Naive thymus-derived CD8-positive, alpha-beta T cell (primary cell): ENCODE measurements around the gene SLC44A4. TPM values are rescaled to one million over a fixed set of nuclear protein-coding genes. Genes with fewer than 3 reads are reported as not detected.
A peak's percentile ranks its signal among the peaks of the same experiment; 100 is the strongest.
"Not testable (repeated sequence)": the region's sequence is repeated elsewhere in the genome, so short reads cannot be mapped to it uniquely, and the experiment has no call there.

Experiments
- ATAC-seq, 2 donors: fragments of 150-1000 bp; cut with Tn5 transposase in 1 of 2; sonication (Bioruptor Pico), chemical (Tn5 transposase) in 1 of 2; 1 replicate in 1 of 2; 2 replicates in 1 of 2; pipeline ENCODE4 v1.10.0; 2021; ENCODE audit warnings: mild to moderate bottlenecking in 2 of 2, moderate library complexity in 2 of 2
- POLR2A ChIA-PET: fragments of 350-600 bp; sonication (Branson Sonifier 250); formaldehyde crosslinking; loops from one replicate; lab custom pipeline; 2021; ENCODE audit warnings: antibody characterized with exemption; lab: Charles Lee
- DNase-seq, 10 donors: peaks; one replicate each; pipeline versions ENCODE4 v3.0.0 to v3.0.0-alpha.2; 2020 to 2022
- H3K27ac Mint-ChIP-seq, 10 donors: one replicate each; pipeline ENCODE4 v1.8.0; 2020 to 2022; ENCODE audit warnings: mild to moderate bottlenecking in 10 of 10, mixed read lengths in 10 of 10, moderate library complexity in 4 of 10, inconsistent platforms in 1 of 10
- H3K27me3 Mint-ChIP-seq, 5 donors: one replicate each; pipeline ENCODE4 v1.8.0; 2021 to 2022; ENCODE audit warnings: mixed read lengths in 5 of 5
- H3K36me3 Mint-ChIP-seq, 3 donors: one replicate each; pipeline ENCODE4 v1.8.0; 2020 to 2022; ENCODE audit warnings: mixed read lengths in 3 of 3, mild to moderate bottlenecking in 2 of 3, inconsistent platforms in 1 of 3
- H3K4me1 Mint-ChIP-seq, 4 donors: one replicate each; pipeline ENCODE4 v1.8.0; 2021 to 2022; ENCODE audit warnings: mixed read lengths in 4 of 4
- H3K4me3 Mint-ChIP-seq, 10 donors: one replicate each; pipeline ENCODE4 v1.8.0; 2020 to 2022; ENCODE audit warnings: mild to moderate bottlenecking in 10 of 10, mixed read lengths in 10 of 10, moderate library complexity in 6 of 10, inconsistent platforms in 1 of 10
- H3K9me3 Mint-ChIP-seq, 9 donors: one replicate each; pipeline ENCODE4 v1.8.0; 2020 to 2022; ENCODE audit warnings: mixed read lengths in 9 of 9, mild to moderate bottlenecking in 3 of 9, inconsistent platforms in 1 of 9, moderate library complexity in 1 of 9
- polyA plus RNA-seq, 3 donors: library from polyadenylated mRNA; unstranded; fragments of 300-500 nt; fragmentation: Illumina TruSeq; gene quantifications; one replicate each; pipeline ENCODE4 v1.2.3, GENCODE V29; 2021
- total RNA-seq, 8 experiments: library from RNA in 2 of 8; stranded (reverse) in 2 of 8; gene quantifications; one replicate each; pipeline ENCODE4 v1.2.3 and lab custom pipeline; 2021 to 2026

SLC44A4 gene
- total and polyA plus RNA-seq, 5 experiments from 2014 or later: not detected

DNA sequence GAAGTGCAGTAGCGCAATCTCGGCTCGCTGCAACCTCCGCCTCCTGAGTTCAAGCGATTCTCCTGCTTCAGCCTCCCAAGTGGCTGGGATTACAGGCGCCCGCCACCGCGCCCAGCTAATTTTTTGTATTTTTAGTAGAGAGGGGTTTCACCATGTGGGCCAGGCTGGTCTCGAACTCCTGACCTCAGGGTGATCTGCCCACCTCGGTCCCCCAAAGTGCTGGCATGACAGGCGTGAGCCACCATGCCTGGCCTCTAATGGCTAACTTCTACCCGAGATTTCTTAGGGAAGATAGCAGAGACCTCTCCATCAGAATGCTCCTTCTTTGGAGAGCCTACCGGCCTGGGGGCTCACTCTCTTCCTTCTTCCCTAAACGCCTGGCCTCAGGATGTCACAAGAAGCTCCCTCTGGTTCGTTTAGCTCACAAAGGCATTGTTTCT lies 14.7 kb downstream of the SLC44A4 start:
- peak overlapping the region; percentile 87 to 98 (median 94) for H3K4me3 Mint-ChIP-seq
- DNase-seq, ATAC-seq, H3K36me3 Mint-ChIP-seq, H3K9me3 Mint-ChIP-seq, H3K27me3 Mint-ChIP-seq: not testable (repeated sequence)
- peak overlapping the region in 9 of 10 donors; percentile 90 to 98 (median 96) for H3K27ac Mint-ChIP-seq
- POLR2A ChIA-PET: interaction anchor here (0.6 to 3.2 kb wide), 6 partner anchors 30 to 280 kb away, joined by 3 to 30 read pairs (median 4); partner anchors contain the start of genes EHMT2 and HSPA1B
- H3K4me1 Mint-ChIP-seq: peaks cover 16 to 30% (median 27%) of the 10 kb centered on the region in 4 donors

DNA sequence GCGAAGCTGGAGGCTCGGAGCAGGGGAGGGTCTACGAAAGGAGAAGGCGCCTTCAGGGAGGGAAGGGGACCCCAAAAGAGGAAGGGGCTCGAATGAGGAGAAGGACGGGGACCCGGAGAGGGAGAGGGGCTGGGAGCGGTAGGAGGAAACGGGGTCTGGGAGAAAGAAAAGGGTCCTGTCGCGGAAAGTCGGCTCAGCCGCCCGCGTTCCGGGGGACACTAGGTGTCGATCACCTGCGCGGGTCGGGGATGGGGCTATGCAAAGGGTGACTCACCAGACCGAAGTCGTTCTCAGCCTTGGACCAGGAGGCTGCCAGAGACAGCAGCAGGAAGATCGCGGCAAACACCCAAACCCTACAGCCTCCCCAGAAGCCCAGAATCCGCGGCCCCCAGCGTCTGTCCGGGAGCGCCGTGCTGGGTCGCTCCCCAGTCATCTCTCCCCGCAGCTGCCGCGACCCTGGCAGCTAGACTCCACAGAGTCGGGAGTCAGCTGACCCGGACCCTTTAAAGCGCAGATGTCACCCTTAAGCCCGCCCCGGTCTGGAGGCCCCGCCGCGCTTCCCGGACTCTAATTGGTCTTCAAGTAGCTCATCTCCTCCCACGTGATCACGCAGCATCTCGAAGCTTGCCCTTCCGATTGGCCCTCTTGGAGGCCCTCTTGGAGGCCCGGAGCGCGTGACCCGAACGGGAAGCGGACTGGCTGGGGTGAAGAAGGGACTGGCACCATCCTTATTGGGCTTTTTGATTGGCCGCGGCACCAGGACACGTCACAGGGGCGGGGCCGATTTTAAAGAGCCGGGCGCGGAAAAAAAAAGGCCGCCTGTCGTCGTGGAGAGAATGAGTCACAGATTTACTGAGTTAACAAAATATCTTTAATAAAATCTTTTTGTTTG lies 16.2 kb downstream of the SLC44A4 start, which contains the start of gene NEU1:
NEU1 (minus strand) TSS at position 478 of the 892 bp plus-strand sequence; CDS start at position 433, 45 bp downstream.
- Mint-ChIP-seq H3K4me3 (peak within 1 kb of the TSS; percentile 87 to 98 (median 94)), H3K36me3 (peaks cover 0 to 22% (median 0%) of the 10 kb centered on the region in 3 donors), H3K27ac (peak within 1 kb of the TSS; percentile 87 to 98 (median 96)), H3K27me3 (no peaks in the 10 kb centered on the region), H3K9me3 (no peaks in the 10 kb centered on the region), H3K4me1 (peaks cover 16 to 30% (median 27%) of the 10 kb centered on the region in 4 donors)
- peak; percentile 91 to 97 for ATAC-seq
- POLR2A ChIA-PET: interaction anchor here (0.5 to 3.2 kb wide), 19 partner anchors 10 to 1109 kb away, joined by 3 to 30 read pairs (median 4); partner anchors contain the start of genes ABHD16A, BAG6, C6orf47 and EHMT2
- peak; percentile 90 to 100 (median 99) for DNase-seq

DNA sequence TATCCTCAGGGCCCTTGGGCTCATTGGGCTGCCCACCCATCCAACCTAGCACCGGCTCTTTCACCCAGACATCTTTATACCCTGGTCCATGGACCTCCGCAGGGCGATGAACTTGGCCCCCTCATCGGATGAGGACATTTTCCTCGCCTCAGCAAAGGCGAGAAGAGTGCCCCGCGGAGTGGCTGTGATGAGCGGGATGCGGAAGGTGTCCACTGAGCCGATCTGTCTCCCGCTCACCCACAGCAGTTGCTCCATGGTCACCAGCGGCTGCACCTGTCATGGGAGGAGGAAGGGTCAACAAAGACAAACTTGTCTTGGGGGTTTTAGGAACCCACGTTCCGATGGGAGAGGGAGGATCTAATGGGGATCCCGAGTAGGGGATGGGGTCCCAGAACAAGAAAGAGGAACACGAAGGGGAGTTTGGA lies 16.9 kb downstream of the SLC44A4 start:
- peak overlapping the region; percentile 87 to 98 (median 94) for H3K4me3 Mint-ChIP-seq
- peaks cover 16 to 30% (median 27%) of the 10 kb centered on the region in 4 donors for H3K4me1 Mint-ChIP-seq
- ATAC-seq: no peak
- peak overlapping the region; percentile 87 to 98 (median 96) for H3K27ac Mint-ChIP-seq
- POLR2A ChIA-PET: interaction anchor here (0.6 to 3.2 kb wide), 9 partner anchors 10 to 1110 kb away, joined by 3 to 30 read pairs (median 6); partner anchors contain the start of genes BAG6, EHMT2, GPANK1 and ZBTB12
- H3K36me3 Mint-ChIP-seq: peaks cover 0 to 28% (median 5%) of the 10 kb centered on the region in 3 donors
- no peaks in the 10 kb centered on the region for H3K27me3 Mint-ChIP-seq
- no peak for DNase-seq
- H3K9me3 Mint-ChIP-seq: no peaks in the 10 kb centered on the region

GRCh38 chr6:31861150-31861549 lies 17.6 kb downstream of the SLC44A4 start:
- DNase-seq (no peak), ATAC-seq (no peak)
- Mint-ChIP-seq H3K27me3 (no peaks in the 10 kb centered on the region), H3K9me3 (no peaks in the 10 kb centered on the region), H3K4me3 (peak overlapping the region in 9 of 10 donors; percentile 19 to 98 (median 91)), H3K27ac (peak overlapping the region in 2 of 10 donors; percentile 97 to 98), H3K4me1 (peaks cover 16 to 30% (median 27%) of the 10 kb centered on the region in 4 donors), H3K36me3 (peaks cover 0 to 29% (median 6%) of the 10 kb centered on the region in 3 donors)
- POLR2A ChIA-PET: no interaction called here

- ATAC-seq (no peak), DNase-seq (no peak)
- H3K27me3 Mint-ChIP-seq: no peaks in the 10 kb centered on the region
- H3K4me1 Mint-ChIP-seq: peaks cover 16 to 30% (median 27%) of the 10 kb centered on the region in 4 donors
- peak overlapping the region in 2 of 10 donors; percentile 34 to 39 for H3K4me3 Mint-ChIP-seq
- H3K27ac Mint-ChIP-seq: no peak overlapping the region
- H3K36me3 Mint-ChIP-seq: peaks cover 0 to 29% (median 6%) of the 10 kb centered on the region in 3 donors
- no peaks in the 10 kb centered on the region for H3K9me3 Mint-ChIP-seq
- POLR2A ChIA-PET: no interaction called here
Measured at GRCh38 chr6:31860349-31860748, 18.4 kb downstream of the SLC44A4 start.

GRCh38 chr6:31859923-31860322 lies 18.9 kb downstream of the SLC44A4 start:
- H3K9me3 Mint-ChIP-seq: no peaks in the 10 kb centered on the region
- ATAC-seq (no peak), DNase-seq (no peak)
- peak overlapping the region in 2 of 10 donors; percentile 50 to 71 for H3K27ac Mint-ChIP-seq
- peaks cover 16 to 30% (median 25%) of the 10 kb centered on the region in 4 donors for H3K4me1 Mint-ChIP-seq
- POLR2A ChIA-PET: interaction anchor here (0.7 kb wide), 1 partner anchor 301 kb away, joined by 3 read pairs; no protein-coding TSS in a partner anchor
- no peaks in the 10 kb centered on the region for H3K27me3 Mint-ChIP-seq
- peak overlapping the region in 4 of 10 donors; percentile 21 to 69 (median 42) for H3K4me3 Mint-ChIP-seq
- H3K36me3 Mint-ChIP-seq: peaks cover 0 to 29% (median 6%) of the 10 kb centered on the region in 3 donors

DNA sequence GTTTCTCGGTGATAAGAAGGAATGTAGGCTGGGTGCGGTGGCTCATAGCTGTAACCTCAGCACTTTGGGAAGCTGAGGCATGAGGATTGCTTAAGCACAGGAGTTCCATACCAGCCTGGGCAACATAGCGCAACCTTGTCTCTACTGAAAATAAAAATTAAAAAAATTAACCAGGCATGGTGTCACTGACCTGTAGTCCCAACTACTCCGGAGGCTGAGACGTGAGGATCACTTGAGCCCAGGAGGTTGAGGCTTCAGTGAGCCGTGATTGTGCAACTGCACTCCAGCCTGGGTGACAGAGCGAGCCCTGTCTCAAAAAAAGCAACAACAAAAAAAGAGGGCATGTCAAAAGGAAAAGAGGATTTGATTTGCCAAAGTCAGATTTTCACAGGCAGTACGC lies 20.1 kb downstream of the SLC44A4 start:
- no peak for DNase-seq
- Mint-ChIP-seq H3K4me1 (peaks cover 13 to 22% (median 21%) of the 10 kb centered on the region in 4 donors), H3K4me3 (no peak overlapping the region), H3K36me3 (peaks cover 0 to 29% (median 6%) of the 10 kb centered on the region in 3 donors), H3K27me3 (no peaks in the 10 kb centered on the region), H3K27ac (no peak overlapping the region), H3K9me3 (no peaks in the 10 kb centered on the region)
- POLR2A ChIA-PET: no interaction called here
- no peak for ATAC-seq

DNA sequence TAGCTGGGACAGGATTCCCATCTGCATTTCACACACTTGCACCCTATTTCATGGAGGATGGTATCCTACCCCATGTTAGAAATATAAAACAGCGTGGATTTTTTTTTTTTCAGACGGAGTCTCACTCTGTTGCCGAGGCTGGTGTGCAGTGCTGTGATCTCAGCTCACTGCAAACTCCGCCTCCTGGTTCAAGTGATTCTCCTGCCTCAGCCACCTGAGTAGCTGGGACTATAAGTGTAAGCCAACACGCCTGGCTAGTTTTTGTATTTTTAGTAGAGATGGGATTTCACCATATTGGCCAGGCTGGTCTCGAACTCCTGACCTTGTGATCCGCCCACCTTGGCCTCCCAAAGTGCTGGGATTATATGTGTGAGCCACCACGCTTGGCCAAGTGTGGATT lies 21.0 kb downstream of the SLC44A4 start:
- POLR2A ChIA-PET: interaction anchor here (1.3 kb wide), 1 partner anchor 27 kb away, joined by 3 read pairs; no protein-coding TSS in a partner anchor
- H3K9me3 Mint-ChIP-seq, DNase-seq, H3K27me3 Mint-ChIP-seq, ATAC-seq, H3K4me3 Mint-ChIP-seq: not testable (repeated sequence)
- Mint-ChIP-seq H3K36me3 (peaks cover 0 to 29% (median 6%) of the 10 kb centered on the region in 3 donors), H3K27ac (peak overlapping the region in 2 of 10 donors; percentile 39 to 79), H3K4me1 (peaks cover 11 to 18% (median 15%) of the 10 kb centered on the region in 4 donors)

DNA sequence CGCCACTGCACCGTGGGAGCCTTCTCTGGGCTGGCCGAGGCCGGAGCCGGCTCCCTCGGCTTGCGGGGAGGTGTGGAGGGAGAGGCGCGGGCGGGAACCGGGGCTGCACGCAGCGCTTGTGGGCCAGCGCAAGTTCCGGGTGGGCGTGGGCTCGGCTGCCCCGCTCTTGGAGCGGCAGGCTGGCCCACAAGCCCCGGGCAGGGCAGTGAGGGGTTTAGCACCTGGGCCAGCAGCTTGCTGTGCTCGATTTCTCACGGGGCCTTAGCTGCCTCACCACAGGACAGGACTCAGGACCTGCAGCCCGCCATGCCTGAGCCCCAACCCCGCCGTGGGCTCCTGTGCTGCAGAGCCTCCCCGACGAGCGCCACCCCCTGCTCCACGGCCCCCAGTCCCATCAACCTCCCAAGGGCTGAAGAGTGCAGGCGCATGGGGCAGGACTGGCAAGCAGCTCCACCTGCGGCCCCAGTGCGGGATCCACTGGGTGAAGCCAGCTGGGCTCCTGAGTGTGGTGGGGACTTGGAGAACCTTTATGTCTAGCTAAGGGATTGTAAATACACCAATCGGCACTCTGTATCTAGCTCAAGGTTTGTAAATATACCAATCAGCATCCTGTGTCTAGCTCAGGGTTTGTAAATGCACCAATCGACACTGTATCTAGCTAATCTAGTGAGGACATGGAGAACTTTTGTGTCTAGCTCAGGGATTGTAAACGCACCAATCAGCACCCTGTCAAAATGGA lies 26.6 kb downstream of the SLC44A4 start:
- H3K4me3 Mint-ChIP-seq, H3K9me3 Mint-ChIP-seq, H3K4me1 Mint-ChIP-seq, H3K27ac Mint-ChIP-seq, H3K27me3 Mint-ChIP-seq, H3K36me3 Mint-ChIP-seq, ATAC-seq, DNase-seq: not testable (repeated sequence)
- POLR2A ChIA-PET: interaction anchor here (0.7 kb wide), 1 partner anchor 10 kb away, joined by 3 read pairs; the partner anchor contains the start of gene NEU1

GRCh38 chr6:31851485-31851832 lies 27.3 kb downstream of the SLC44A4 start:
- no peaks in the 10 kb centered on the region for H3K9me3 Mint-ChIP-seq
- H3K4me3 Mint-ChIP-seq: no peak overlapping the region
- peaks cover 0 to 5% (median 0%) of the 10 kb centered on the region in 4 donors for H3K4me1 Mint-ChIP-seq
- no peaks in the 10 kb centered on the region for H3K27me3 Mint-ChIP-seq
- peak overlapping the region in 2 of 10 donors; percentile 8 to 26 for H3K27ac Mint-ChIP-seq
- no peak for ATAC-seq
- no peak for DNase-seq
- H3K36me3 Mint-ChIP-seq: no peaks in the 10 kb centered on the region
- POLR2A ChIA-PET: no interaction called here

DNA sequence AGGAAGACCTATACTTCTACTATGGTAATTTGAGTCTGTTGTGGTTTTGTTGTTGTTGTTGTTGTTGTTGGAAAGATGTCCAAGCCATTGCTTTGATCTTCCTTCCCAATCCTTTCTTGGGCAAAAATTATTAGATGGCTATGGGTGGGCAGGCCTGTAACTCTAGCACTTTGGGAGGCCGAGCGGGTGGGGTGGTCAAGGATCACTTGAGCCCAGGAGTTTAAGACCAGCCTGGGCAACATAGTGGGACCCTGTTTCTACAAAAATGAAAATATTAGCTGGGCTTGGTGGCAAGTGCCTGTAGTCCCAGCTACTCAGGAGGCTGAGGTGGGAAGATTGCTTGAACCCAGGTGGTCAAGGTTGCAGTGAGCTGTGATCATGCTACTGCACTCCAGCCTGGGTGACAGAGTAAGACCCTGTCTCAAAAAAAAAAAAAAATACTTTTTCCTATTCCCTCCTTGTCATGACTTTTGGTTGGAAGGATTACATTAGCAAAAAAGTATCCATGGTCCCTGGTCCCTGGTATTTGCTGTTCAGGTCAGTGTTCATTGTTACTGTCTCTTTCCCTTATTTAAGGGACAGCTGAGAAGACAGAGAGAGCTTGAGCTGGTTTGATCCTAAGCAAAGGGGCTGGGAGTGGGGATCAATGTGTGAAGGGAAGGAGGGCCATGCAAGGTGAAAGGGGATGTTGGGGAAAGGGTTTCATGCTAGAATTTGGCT lies 27.9 kb downstream of the SLC44A4 start:
- ATAC-seq: no peak
- POLR2A ChIA-PET: interaction anchor here (0.7 kb wide), 1 partner anchor 37 kb away, joined by 3 read pairs; no protein-coding TSS in a partner anchor
- DNase-seq: no peak
- peak overlapping the region in 1 of 10 donors; percentile 8 for H3K27ac Mint-ChIP-seq
- H3K4me1 Mint-ChIP-seq: peaks cover 0 to 5% (median 0%) of the 10 kb centered on the region in 4 donors
- no peaks in the 10 kb centered on the region for H3K9me3 Mint-ChIP-seq
- H3K4me3 Mint-ChIP-seq: no peak overlapping the region
- no peaks in the 10 kb centered on the region for H3K27me3 Mint-ChIP-seq
- no peaks in the 10 kb centered on the region for H3K36me3 Mint-ChIP-seq
